IMR-90 (cell line): ENCODE measurements around the gene SPEG. TPM values are rescaled to one million over a fixed set of nuclear protein-coding genes. Genes with fewer than 3 reads are reported as not detected.

Experiments used
- ATAC-seq: fragments of 200-7000 bp; cut with Tn5 transposase; 2 replicates; pipeline ENCODE4 v1.9.1; 2020; ENCODE audit warnings: low read depth, mild to moderate bottlenecking, moderate library complexity
- BruUV-seq: library from RNA; stranded (reverse); fragments of 400-500 nt; replicated peaks from 2 replicates; lab custom pipeline; 2021; lab: Mats Ljungman, UMichigan
- CTCF ChIA-PET: fragments of 300-600 bp; formaldehyde crosslinking; extraction: SDS; loops from one replicate; lab custom pipeline; 2021; ENCODE audit warnings: antibody characterized with exemption; lab: Yijun Ruan, JAX
- POLR2A ChIA-PET: fragments of 300-600 bp; sonication (Branson Sonifier 250); formaldehyde crosslinking; loops from one replicate; lab custom pipeline; 2022; ENCODE audit warnings: antibody characterized with exemption; ENCODE audit not compliant: unreplicated experiment; lab: Charles Lee
- DNase-seq: peaks from one replicate; pipeline ENCODE4 v3.0.0; 2013
- H2AFZ ChIP-seq: replicated peaks from 2 replicates; pipeline ENCODE3; 2013; ENCODE audit warnings: low read length, mild to moderate bottlenecking; ENCODE audit not compliant: poor library complexity
- H2AK5ac ChIP-seq: 2 replicates; pipeline ENCODE4 v1.6.1; 2013; ENCODE audit warnings: low read depth, low read length, inconsistent platforms
- H2AK9ac ChIP-seq: replicated peaks from 2 replicates; pipeline ENCODE3; 2013; ENCODE audit warnings: mild to moderate bottlenecking, low read depth, low read length, moderate library complexity; ENCODE audit not compliant: poor library complexity
- H2BK120ac ChIP-seq: 2 replicates; pipeline ENCODE4 v1.6.1; 2013; ENCODE audit warnings: low read depth, low read length, inconsistent platforms
- H2BK15ac ChIP-seq: 3 replicates; pipeline ENCODE4 v1.6.1; 2013; ENCODE audit warnings: low read depth, low read length, inconsistent platforms
- H2BK20ac ChIP-seq: 2 replicates; pipeline ENCODE4 v1.6.1; 2013; ENCODE audit warnings: low read depth, mild to moderate bottlenecking, inconsistent platforms, low read length, moderate library complexity
- H2BK5ac ChIP-seq: 2 replicates; pipeline ENCODE4 v1.6.1; 2013; ENCODE audit warnings: mild to moderate bottlenecking, low read depth, low read length, inconsistent platforms; ENCODE audit not compliant: poor library complexity, severe bottlenecking
- H3K14ac ChIP-seq: replicated peaks from 2 replicates; pipeline ENCODE4 v1.6.1; 2013; ENCODE audit warnings: low read depth, low read length, inconsistent platforms
- H3K18ac ChIP-seq: 2 replicates; pipeline ENCODE4 v1.6.1; 2013; ENCODE audit warnings: low read depth, low read length, control low read depth
- H3K23ac ChIP-seq: 2 replicates; pipeline ENCODE4 v1.6.1; 2013; ENCODE audit warnings: low read depth, low read length, inconsistent platforms
- H3K27ac ChIP-seq: 2 replicates; pipeline ENCODE4 v1.5.1; 2013; ENCODE audit warnings: mild to moderate bottlenecking, control low read depth, low read length; ENCODE audit not compliant: insufficient read depth
- H3K27me3 ChIP-seq: 2 replicates; pipeline ENCODE4 v1.6.1; 2013; ENCODE audit warnings: low read length; ENCODE audit not compliant: control insufficient read depth, insufficient read depth
- H3K36me3 ChIP-seq: 2 replicates; pipeline ENCODE4 v1.6.1; 2013; ENCODE audit warnings: low read length, mixed read lengths; ENCODE audit not compliant: control insufficient read depth, insufficient read depth
- H3K4ac ChIP-seq: 2 replicates; pipeline ENCODE4 v1.6.1; 2013; ENCODE audit warnings: low read depth, low read length, inconsistent platforms
- H3K4me1 ChIP-seq: 2 replicates; pipeline ENCODE4 v1.6.1; 2013; ENCODE audit warnings: low read length, mixed read lengths; ENCODE audit not compliant: control insufficient read depth, insufficient read depth
- H3K4me2 ChIP-seq: 2 replicates; pipeline ENCODE4 v1.6.1; 2013; ENCODE audit warnings: low read depth, mild to moderate bottlenecking, control low read depth, low read length, moderate library complexity
- H3K4me3 ChIP-seq: 2 replicates; pipeline ENCODE4 v1.5.1; 2013; ENCODE audit warnings: low read depth, mild to moderate bottlenecking, control low read depth, low read length, moderate library complexity; ENCODE audit not compliant: insufficient read depth
- H3K56ac ChIP-seq: 2 replicates; pipeline ENCODE4 v1.6.1; 2013; ENCODE audit warnings: low read length, inconsistent platforms; ENCODE audit not compliant: insufficient read depth; ENCODE audit errors: extremely low read depth
- H3K79me1 ChIP-seq, 2 experiments: 2 replicates each; pipeline ENCODE4 v1.6.1; 2013; ENCODE audit warnings: low read length in 2 of 2, inconsistent platforms in 1 of 2, low read depth in 1 of 2
- H3K9ac ChIP-seq: 2 replicates; pipeline ENCODE4 v1.6.1; 2013; ENCODE audit warnings: low read depth, low read length, control low read depth
- H3K9me1 ChIP-seq: 2 replicates; pipeline ENCODE4 v1.6.1; 2013; ENCODE audit warnings: low read length, inconsistent platforms; ENCODE audit not compliant: insufficient read depth
- H3K9me3 ChIP-seq: 2 replicates; pipeline ENCODE4 v1.6.1; 2013; ENCODE audit warnings: low read length; ENCODE audit not compliant: control insufficient read depth, insufficient read depth
- H4K20me1 ChIP-seq: 2 replicates; pipeline ENCODE4 v1.6.1; 2013; ENCODE audit warnings: low read length, inconsistent platforms; ENCODE audit not compliant: insufficient read depth
- H4K5ac ChIP-seq: 2 replicates; pipeline ENCODE4 v1.6.1; 2013; ENCODE audit warnings: mild to moderate bottlenecking, low read depth, low read length, control low read depth
- H4K8ac ChIP-seq, 2 experiments: 2 replicates each; pipeline ENCODE4 v1.6.1; 2013; ENCODE audit warnings: low read depth in 2 of 2, low read length in 2 of 2, control low read depth in 1 of 2, inconsistent platforms in 1 of 2
- H4K91ac ChIP-seq: 2 replicates; pipeline ENCODE4 v1.6.1; 2013; ENCODE audit warnings: low read depth, low read length, inconsistent platforms; ENCODE audit not compliant: insufficient read depth
- NFE2L2 ChIP-seq: fragments of 150-350 bp; IDR thresholded peaks from 2 replicates; pipeline ENCODE4 v1.6.1; 2016; ENCODE audit warnings: low read depth, mild to moderate bottlenecking, low read length
- RAD21 ChIP-seq: IDR thresholded peaks from 2 replicates; pipeline ENCODE4 v1.6.1; 2012; ENCODE audit warnings: low read length, improper control_type of control experiment
- WGBS, 2 experiments: methylation state at CpG; one replicate each; pipeline versions ENCODE4 v1.1.5 to v1.1.7; 2013; ENCODE audit warnings: missing lambda C conversion rate in 2 of 2; ENCODE audit not compliant: insufficient read length in 1 of 2; ENCODE audit errors: extremely low coverage in 2 of 2; 5-methylcytosine and 5-hydroxymethylcytosine counted together
- dilution Hi-C: fragments of 300-500 bp; cut with HindIII; formaldehyde crosslinking; loops from one replicate; pipeline ENCODE4 v1.14.3; 2018; ENCODE audit warnings: low sequenced_read_pairs; ENCODE audit not compliant: unreplicated experiment
- in situ Hi-C: fragments of 300-500 bp; cut with MboI; formaldehyde crosslinking; loops from 3 replicates; pipeline ENCODE4 v1.14.3; 2019; ENCODE audit warnings: low sequenced_read_pairs, inconsistent platforms, mixed read lengths
- intact Hi-C: fragments of 100-400 bp; cut with micrococcal nuclease; formaldehyde crosslinking; loops from 2 replicates; pipeline ENCODE4 v1.10.0; 2022
- polyA plus RNA-seq, 3 experiments: library from polyadenylated mRNA; depleted of rRNA; stranded (reverse); fragments of >200 nt; gene quantifications; 2 replicates each; pipeline ENCODE4 v1.2.3, GENCODE V29; 2012; ENCODE audit warnings: low replicate concordance in 1 of 3
- total RNA-seq: library from RNA; depleted of rRNA; stranded (reverse); fragments of >200 nt; gene quantifications from 2 replicates; pipeline ENCODE4 v1.2.3, GENCODE V29; 2012

The SPEG gene
- total and polyA plus RNA-seq, 2 of the 4 experiments (the other 2 are of a cell fraction), result 6.8 to 81.6 TPM

- Histone ChIP-seq H4K91ac (no peak overlapping the region), H3K4me2 (no peak overlapping the region), H2AK9ac (no peak overlapping the region), H3K9me1 (no peaks in the 10 kb centered on the region), H3K9ac (no peak overlapping the region), H3K4me3 (no peak overlapping the region), H2AFZ (no peak overlapping the region), H3K56ac (no peak overlapping the region), H3K14ac (no peak overlapping the region), H2BK20ac (no peak overlapping the region), H4K8ac (no peak overlapping the region), H4K20me1 (no peaks in the 10 kb centered on the region), H2BK5ac (no peak overlapping the region), H3K27me3 (no peaks in the 10 kb centered on the region), H3K23ac (no peak overlapping the region), H3K4me1 (peaks cover 3% of the 10 kb centered on the region; the same call in 1 of the 2 replicates), H3K4ac (no peak overlapping the region), H3K27ac (no peak overlapping the region), H4K5ac (no peak overlapping the region), H3K79me1 (no peaks in the 10 kb centered on the region), H2BK120ac (no peak overlapping the region), H3K36me3 (peaks cover 46% of the 10 kb centered on the region), H3K9me3 (no peaks in the 10 kb centered on the region), H2BK15ac (no peak overlapping the region), H3K18ac (no peak overlapping the region), H2AK5ac (no peak overlapping the region)
- DNase-seq (no peak), ATAC-seq (no peak)
- 86% methylated on average over 4 of the region's 8 CpGs; no CpG with 5 or more reads in 1 of the 2 experiments for WGBS, 2 experiments
- dilution Hi-C loops, result no loop called here
- intact Hi-C loops, result no loop called here
- CTCF ChIA-PET, result no interaction called here
- POLR2A ChIA-PET, result no interaction called here
- no peak for TF ChIP-seq NFE2L2
- TF ChIP-seq RAD21, result no peak
- in situ Hi-C loops, result no loop called here
- no TSS peak for BruUV-seq
These were observed 44.3 kb downstream of the SPEG start for GRCh38 chr2:219478916-219479315.
